ENCODE data around the gene CA10.

Gene CA10

GRCh38 chr17:52120465-52120864 lies 38.0 kb downstream of the CA10 start:
- H4K91ac ChIP-seq (ENCODE audit: low read depth, low read length): peak overlapping the region; percentile 28
- DNase-seq: no peak
- no peak overlapping the region for H2BK120ac ChIP-seq (ENCODE audit: insufficient read depth, low read length, poor library complexity)
- no peak overlapping the region for H3K4ac ChIP-seq (ENCODE audit: low read depth, low read length)
- no peak overlapping the region for H3K27ac ChIP-seq (ENCODE audit: low read depth, low read length)
- no peak overlapping the region for H3K23ac ChIP-seq (ENCODE audit: low read length)
- H2AFZ ChIP-seq (ENCODE audit: insufficient read depth, low read length, poor library complexity): no peak overlapping the region
- no peak overlapping the region for H3K14ac ChIP-seq (ENCODE audit: low read length)
- no peaks in the 10 kb centered on the region for H3K36me3 ChIP-seq (ENCODE audit: control insufficient read depth in 1 of 2, insufficient read depth in 2 of 2, low read length in 2 of 2)
- peak overlapping the region; percentile 1 for H2BK5ac ChIP-seq (ENCODE audit: low read depth, low read length, poor library complexity)
- no peaks in the 10 kb centered on the region for H3K79me1 ChIP-seq (ENCODE audit: low read length)
- no peak overlapping the region for H3K4me2 ChIP-seq (ENCODE audit: low read length)
- no peak overlapping the region for H4K12ac ChIP-seq (ENCODE audit: low read depth, low read length)
- no peak overlapping the region for H2AK5ac ChIP-seq (ENCODE audit: low read length)
- H3K4me3 ChIP-seq (ENCODE audit: low read depth, low read length): no peak overlapping the region
- peaks cover 2% of the 10 kb centered on the region for H3K9me3 ChIP-seq (ENCODE audit: insufficient read depth, low read depth, low read length)
- H3K27me3 ChIP-seq (ENCODE audit: insufficient read depth, low read length): no peaks in the 10 kb centered on the region
- H3K18ac ChIP-seq (ENCODE audit: low read length): no peak overlapping the region
- H4K8ac ChIP-seq (ENCODE audit: low read depth, low read length): no peak overlapping the region
- WGBS (ENCODE audit: extremely low coverage, insufficient coverage, insufficient read length): no CpG with 5 or more reads among the region's 2 CpGs
- no peak overlapping the region for H3K9ac ChIP-seq (ENCODE audit: low read length)
- H3K79me2 ChIP-seq (ENCODE audit: control insufficient read depth, insufficient read depth, low read length, poor library complexity): no peaks in the 10 kb centered on the region
- no peak overlapping the region for H2BK12ac ChIP-seq (ENCODE audit: low read length)
- H3K4me1 ChIP-seq (ENCODE audit: control insufficient read depth in 1 of 2, insufficient read depth in 2 of 2, low read length in 2 of 2): no peaks in the 10 kb centered on the region

GRCh38 chr17:52110923-52111581 lies 47.5 kb downstream of the CA10 start:
- Histone ChIP-seq H3K9ac (ENCODE audit: low read length) (no peak overlapping the region), H3K27me3 (ENCODE audit: insufficient read depth, low read length) (no peaks in the 10 kb centered on the region), H2AK5ac (ENCODE audit: low read length) (no peak overlapping the region), H3K27ac (ENCODE audit: low read depth, low read length) (no peak overlapping the region), H3K79me1 (ENCODE audit: low read length) (no peaks in the 10 kb centered on the region), H3K4me3 (ENCODE audit: low read depth, low read length) (no peak overlapping the region), H4K91ac (ENCODE audit: low read depth, low read length) (no peak overlapping the region), H3K4me2 (ENCODE audit: low read length) (no peak overlapping the region), H3K4me1 (ENCODE audit: control insufficient read depth in 1 of 2, insufficient read depth in 2 of 2, low read length in 2 of 2) (no peaks in the 10 kb centered on the region), H3K9me3 (ENCODE audit: insufficient read depth, low read depth, low read length) (peaks cover 2% of the 10 kb centered on the region), H3K18ac (ENCODE audit: low read length) (no peak overlapping the region), H2BK12ac (ENCODE audit: low read length) (no peak overlapping the region), H4K12ac (ENCODE audit: low read depth, low read length) (no peak overlapping the region), H2BK5ac (ENCODE audit: low read depth, low read length, poor library complexity) (no peak overlapping the region), H3K36me3 (ENCODE audit: control insufficient read depth in 1 of 2, insufficient read depth in 2 of 2, low read length in 2 of 2) (no peaks in the 10 kb centered on the region), H3K23ac (ENCODE audit: low read length) (no peak overlapping the region), H3K14ac (ENCODE audit: low read length) (no peak overlapping the region), H3K79me2 (ENCODE audit: control insufficient read depth, insufficient read depth, low read length, poor library complexity) (no peaks in the 10 kb centered on the region), H4K8ac (ENCODE audit: low read depth, low read length) (no peak overlapping the region), H3K4ac (ENCODE audit: low read depth, low read length) (no peak overlapping the region), H2BK120ac (ENCODE audit: insufficient read depth, low read length, poor library complexity) (no peak overlapping the region), H2AFZ (ENCODE audit: insufficient read depth, low read length, poor library complexity) (no peak overlapping the region)
- WGBS (ENCODE audit: extremely low coverage, insufficient coverage, insufficient read length): no CpG with 5 or more reads among the region's 4 CpGs
- DNase-seq: no peak

GRCh38 chr17:52106638-52107261 lies 51.8 kb downstream of the CA10 start:
- Histone ChIP-seq H3K4me3 (ENCODE audit: low read depth, low read length) (no peak overlapping the region), H4K12ac (ENCODE audit: low read depth, low read length) (no peak overlapping the region), H3K14ac (ENCODE audit: low read length) (no peak overlapping the region), H2BK12ac (ENCODE audit: low read length) (no peak overlapping the region), H3K36me3 (ENCODE audit: control insufficient read depth in 1 of 2, insufficient read depth in 2 of 2, low read length in 2 of 2) (no peaks in the 10 kb centered on the region), H3K4me2 (ENCODE audit: low read length) (no peak overlapping the region), H2BK120ac (ENCODE audit: insufficient read depth, low read length, poor library complexity) (no peak overlapping the region), H4K91ac (ENCODE audit: low read depth, low read length) (no peak overlapping the region), H4K8ac (ENCODE audit: low read depth, low read length) (no peak overlapping the region), H3K23ac (ENCODE audit: low read length) (no peak overlapping the region), H2AK5ac (ENCODE audit: low read length) (no peak overlapping the region), H3K79me2 (ENCODE audit: control insufficient read depth, insufficient read depth, low read length, poor library complexity) (no peaks in the 10 kb centered on the region), H3K18ac (ENCODE audit: low read length) (no peak overlapping the region), H3K4me1 (ENCODE audit: control insufficient read depth in 1 of 2, insufficient read depth in 2 of 2, low read length in 2 of 2) (no peaks in the 10 kb centered on the region), H3K9ac (ENCODE audit: low read length) (no peak overlapping the region), H3K79me1 (ENCODE audit: low read length) (no peaks in the 10 kb centered on the region), H3K27me3 (ENCODE audit: insufficient read depth, low read length) (no peaks in the 10 kb centered on the region), H2AFZ (ENCODE audit: insufficient read depth, low read length, poor library complexity) (no peak overlapping the region), H3K4ac (ENCODE audit: low read depth, low read length) (no peak overlapping the region), H2BK5ac (ENCODE audit: low read depth, low read length, poor library complexity) (no peak overlapping the region), H3K27ac (ENCODE audit: low read depth, low read length) (no peak overlapping the region), H3K9me3 (ENCODE audit: insufficient read depth, low read depth, low read length) (no peaks in the 10 kb centered on the region)
- no CpG with 5 or more reads among the region's 7 CpGs for WGBS (ENCODE audit: extremely low coverage, insufficient coverage, insufficient read length)
- peak; percentile 11 to 72 for DNase-seq

GRCh38 chr17:52106072-52106471 lies 52.4 kb downstream of the CA10 start:
- H3K4me3 ChIP-seq (ENCODE audit: low read depth, low read length): no peak overlapping the region
- H3K4ac ChIP-seq (ENCODE audit: low read depth, low read length): no peak overlapping the region
- H3K79me1 ChIP-seq (ENCODE audit: low read length): no peaks in the 10 kb centered on the region
- no peak overlapping the region for H2BK120ac ChIP-seq (ENCODE audit: insufficient read depth, low read length, poor library complexity)
- DNase-seq: no peak
- no peaks in the 10 kb centered on the region for H3K36me3 ChIP-seq (ENCODE audit: control insufficient read depth in 1 of 2, insufficient read depth in 2 of 2, low read length in 2 of 2)
- H3K4me2 ChIP-seq (ENCODE audit: low read length): no peak overlapping the region
- H4K12ac ChIP-seq (ENCODE audit: low read depth, low read length): no peak overlapping the region
- H2AK5ac ChIP-seq (ENCODE audit: low read length): no peak overlapping the region
- H4K91ac ChIP-seq (ENCODE audit: low read depth, low read length): no peak overlapping the region
- H4K8ac ChIP-seq (ENCODE audit: low read depth, low read length): no peak overlapping the region
- H3K14ac ChIP-seq (ENCODE audit: low read length): no peak overlapping the region
- H3K9ac ChIP-seq (ENCODE audit: low read length): no peak overlapping the region
- WGBS (ENCODE audit: extremely low coverage, insufficient coverage, insufficient read length): no CpG with 5 or more reads among the region's 8 CpGs
- no peak overlapping the region for H3K18ac ChIP-seq (ENCODE audit: low read length)
- H2BK12ac ChIP-seq (ENCODE audit: low read length): no peak overlapping the region
- no peaks in the 10 kb centered on the region for H3K27me3 ChIP-seq (ENCODE audit: insufficient read depth, low read length)
- no peak overlapping the region for H2BK5ac ChIP-seq (ENCODE audit: low read depth, low read length, poor library complexity)
- no peak overlapping the region for H3K27ac ChIP-seq (ENCODE audit: low read depth, low read length)
- H3K4me1 ChIP-seq (ENCODE audit: control insufficient read depth in 1 of 2, insufficient read depth in 2 of 2, low read length in 2 of 2): no peaks in the 10 kb centered on the region
- H3K79me2 ChIP-seq (ENCODE audit: control insufficient read depth, insufficient read depth, low read length, poor library complexity): no peaks in the 10 kb centered on the region
- H3K23ac ChIP-seq (ENCODE audit: low read length): no peak overlapping the region
- H3K9me3 ChIP-seq (ENCODE audit: insufficient read depth, low read depth, low read length): no peaks in the 10 kb centered on the region
- no peak overlapping the region for H2AFZ ChIP-seq (ENCODE audit: insufficient read depth, low read length, poor library complexity)

All from trophoblast cell (in vitro differentiated cells and primary cell).